Heart left ventricle (tissue), 16 donors: ENCODE measurements around the gene FAF1. TPM values are rescaled to one million over a fixed set of nuclear protein-coding genes. Genes with fewer than 3 reads are reported as not detected.

ENCODE experiments used
- ATAC-seq, 4 donors: fragments of 200-7000 bp; cut with Tn5 transposase; one replicate each; pipeline ENCODE4 v1.9.1; 2020 to 2022; ENCODE audit warnings: moderate library complexity in 4 of 4, mild to moderate bottlenecking in 3 of 4, moderate number of reproducible peaks in 1 of 4
- DNase-seq, 5 donors: peaks; one replicate each; pipeline ENCODE4 v3.0.0-alpha.2; 2020
- H3K27ac ChIP-seq, 12 donors: fragments of 200-600 bp; sonication (generic) in 4 of 12; one replicate each; pipeline versions ENCODE4 v1.5.0 to v1.8.0; 2016 to 2022; ENCODE audit warnings: mild to moderate bottlenecking in 2 of 12
- H3K27me3 ChIP-seq, 9 donors: fragments of 200-600 bp; sonication (generic) in 2 of 9; one replicate each; pipeline versions ENCODE4 v1.5.1 to v1.8.0; 2016 to 2022; ENCODE audit warnings: mild to moderate bottlenecking in 3 of 9
- H3K36me3 ChIP-seq, 9 donors: fragments of 200-600 bp; sonication (generic) in 2 of 9; one replicate each; pipeline versions ENCODE4 v1.5.0 to v1.8.0; 2018 to 2022; ENCODE audit warnings: mild to moderate bottlenecking in 2 of 9
- H3K4me1 ChIP-seq, 12 donors: fragments of 200-600 bp; sonication (generic) in 4 of 12; one replicate each; pipeline versions ENCODE4 v1.5.0 to v1.8.0; 2016 to 2022; ENCODE audit warnings: mild to moderate bottlenecking in 3 of 12
- H3K4me3 ChIP-seq, 12 donors: fragments of 200-600 bp; sonication (generic) in 4 of 12; one replicate each; pipeline versions ENCODE4 v1.5.0 to v1.8.0; 2017 to 2022; ENCODE audit warnings: mild to moderate bottlenecking in 9 of 12, moderate library complexity in 4 of 12
- H3K9me3 ChIP-seq, 12 donors: fragments of 200-600 bp; sonication (generic) in 4 of 12; one replicate each; pipeline versions ENCODE4 v1.5.0 to v1.8.0; 2016 to 2022; ENCODE audit warnings: mild to moderate bottlenecking in 1 of 12
- POLR2A ChIP-seq, 2 donors: fragments of 450-650 bp; IDR thresholded peaks; one replicate each; pipeline ENCODE4 v1.6.1; 2017; ENCODE audit warnings: antibody characterized with exemption in 2 of 2, mild to moderate bottlenecking in 2 of 2, moderate library complexity in 2 of 2
- WGBS, 4 donors: extraction: QIAGEN DNeasy Blood & Tissue Kit in 2 of 4; methylation state at CpG; one replicate each; pipeline versions ENCODE4 v1.1.5 to v1.1.7; 2013 to 2018; 5-methylcytosine and 5-hydroxymethylcytosine counted together
- intact Hi-C, 10 donors: fragments of 100-400 bp; cut with DNase I; formaldehyde crosslinking; loops; one replicate each; pipeline versions ENCODE4 v1.11.1 to v1.14.2; 2022
- polyA plus RNA-seq, 2 donors: library from polyadenylated mRNA; stranded (reverse); fragments of 200-250 nt; gene quantifications; one replicate each; pipeline ENCODE4 v1.2.3, GENCODE V29; 2013
- total RNA-seq, 9 donors: library from RNA; depleted of rRNA in 2 of 9; stranded (reverse); fragments of >200 nt in 2 of 9; fragmentation: NEBNext Ultra II Directional in 3 of 9; extraction: Animal tissue kit (Norgen Biotek cat#: 25700) in 3 of 9; gene quantifications; one replicate each; pipeline versions ENCODE4 v1.1.0 to v1.2.4, GENCODE V29; 2016 to 2023
- TF ChIP-seq, protein P1 (sequence below), 12 donors: fragments of 200-600 bp; sonication (generic) in 4 of 12; IDR thresholded peaks; one replicate each; pipeline versions ENCODE4 v1.5.0 to v1.8.0; 2018 to 2022; ENCODE audit warnings: antibody characterized with exemption in 12 of 12, mild to moderate bottlenecking in 5 of 12
- donor health status: ischemic (EF 13 %, LVEDD 7.1; RV severe dilation, severe dysfunction).
- donor health status: healthy with polysubstance abuse.
- donor health status: DM: no; HTN: yes; CAD: no.
- donor health status: DM: no; HTN: no; CAD: no.
- donor health status: ischemic (EF 25% LVEDD 6.9; RV normal size, moderate dysfunction).
- donor health status: ischemic (EF 25% LVEDD 5.7; RV mildly dilated, moderate dysfunction).
- donor health status: healthy.
- donor health status: DM: yes; HTN: yes; CAD: no.
- donor health status: ischemic (EF 35%, LVEDD 5.7; RV mildly dilated, moderate dysfunction).
- donor health status: nonischemic (EF 11% LVEDD 7.7; RV severe dilation, severe dysfunction).
- donor health status: DM: yes; HTN: yes; CAD: no.
- donor health status: PGD.
- donor health status: ischemic (EF 29% LVEDD 5.4; RV normal size, mild dysfunction).
- donor health status: nonischemic (EF 23%, LVEDD 6.1; RV moderate dilation, normal function).

FAF1 gene
- total and polyA plus RNA-seq, 11 donors = 41.0 to 112 (median 81.3) TPM

DNA sequence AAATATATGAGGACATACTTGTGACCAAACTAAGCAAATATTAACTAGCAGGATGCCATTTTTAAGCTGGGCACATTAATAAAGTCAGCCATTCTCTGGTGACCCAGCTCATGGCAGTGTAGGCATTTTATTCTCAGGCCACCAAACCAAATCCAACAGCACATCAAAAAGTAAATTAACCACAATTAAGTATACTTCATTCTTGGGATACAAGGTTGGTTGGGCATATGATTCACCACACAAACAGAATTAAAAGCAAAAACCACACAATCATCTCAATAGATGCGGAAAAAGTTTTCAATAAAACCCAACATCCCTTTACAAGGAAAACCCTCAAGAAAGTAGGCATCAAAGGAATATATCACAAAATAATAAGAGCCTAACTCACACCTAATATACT lies 101.3 kb downstream of the FAF1 start:
- WGBS, 4 donors = 97 to 100% (median 100%) methylated on average over 1 of the region's 1 CpG
- Histone ChIP-seq H3K9me3 (peaks cover 0 to 42% (median 13%) of the 10 kb centered on the region in 12 donors), H3K27me3 (no peaks in the 10 kb centered on the region), H3K4me3 (no peak overlapping the region), H3K4me1 (no peaks in the 10 kb centered on the region), H3K27ac (no peak overlapping the region), H3K36me3 (no peaks in the 10 kb centered on the region)
- no peak for TF ChIP-seq POLR2A (IDR thresholded peaks at IDR 0.05)
- TF ChIP-seq, protein P1, sequence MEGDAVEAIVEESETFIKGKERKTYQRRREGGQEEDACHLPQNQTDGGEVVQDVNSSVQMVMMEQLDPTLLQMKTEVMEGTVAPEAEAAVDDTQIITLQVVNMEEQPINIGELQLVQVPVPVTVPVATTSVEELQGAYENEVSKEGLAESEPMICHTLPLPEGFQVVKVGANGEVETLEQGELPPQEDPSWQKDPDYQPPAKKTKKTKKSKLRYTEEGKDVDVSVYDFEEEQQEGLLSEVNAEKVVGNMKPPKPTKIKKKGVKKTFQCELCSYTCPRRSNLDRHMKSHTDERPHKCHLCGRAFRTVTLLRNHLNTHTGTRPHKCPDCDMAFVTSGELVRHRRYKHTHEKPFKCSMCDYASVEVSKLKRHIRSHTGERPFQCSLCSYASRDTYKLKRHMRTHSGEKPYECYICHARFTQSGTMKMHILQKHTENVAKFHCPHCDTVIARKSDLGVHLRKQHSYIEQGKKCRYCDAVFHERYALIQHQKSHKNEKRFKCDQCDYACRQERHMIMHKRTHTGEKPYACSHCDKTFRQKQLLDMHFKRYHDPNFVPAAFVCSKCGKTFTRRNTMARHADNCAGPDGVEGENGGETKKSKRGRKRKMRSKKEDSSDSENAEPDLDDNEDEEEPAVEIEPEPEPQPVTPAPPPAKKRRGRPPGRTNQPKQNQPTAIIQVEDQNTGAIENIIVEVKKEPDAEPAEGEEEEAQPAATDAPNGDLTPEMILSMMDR (IDR thresholded peaks at IDR 0.05) = no peak
- intact Hi-C loops = no loop called here
- DNase-seq = no peak
- ATAC-seq = no peak

DNA sequence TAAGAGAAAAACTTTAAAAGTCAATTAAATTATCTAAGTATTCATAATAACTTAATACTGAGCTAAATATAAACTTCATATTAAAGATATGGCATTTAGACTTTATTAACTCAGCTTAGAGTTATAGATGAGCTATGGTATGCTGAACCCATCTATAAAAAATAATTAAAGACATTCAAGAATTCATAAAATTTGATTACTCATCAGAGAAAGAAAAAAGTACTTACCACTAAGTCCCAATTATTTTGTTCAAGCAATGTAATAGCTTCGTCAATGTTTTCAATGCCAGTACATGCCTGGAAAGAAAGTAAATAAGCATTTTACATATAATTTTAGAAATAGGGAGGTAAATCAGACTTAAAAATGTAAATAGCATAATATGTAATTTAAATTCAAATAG lies 102.4 kb downstream of the FAF1 start:
- intact Hi-C loops = no loop called here
- no peak for ATAC-seq
- no peaks in the 10 kb centered on the region for H3K36me3 ChIP-seq

DNA sequence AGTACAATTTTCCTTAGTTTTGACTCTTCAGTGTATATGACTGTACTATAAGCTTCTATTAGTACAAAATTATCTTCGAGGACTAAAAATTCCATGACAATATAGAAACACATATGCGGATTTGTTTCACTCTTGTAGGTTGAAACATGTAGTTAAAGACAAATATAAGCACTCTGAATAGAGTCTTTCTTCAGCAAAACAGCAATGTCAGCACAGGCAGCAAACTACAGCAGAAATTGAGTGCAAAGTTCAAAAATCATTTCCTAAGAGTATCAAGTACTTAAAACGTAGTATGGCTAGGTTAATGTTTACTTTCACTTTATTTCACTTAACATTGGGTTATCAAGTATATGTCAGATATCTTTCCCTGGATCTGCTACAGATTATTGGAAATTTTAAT lies 106.7 kb downstream of the FAF1 start:
- no peaks in the 10 kb centered on the region for H3K27me3 ChIP-seq
- ATAC-seq (no peak), DNase-seq (no peak)
- WGBS, 4 donors = 79 to 85% (median 82%) methylated on average over 3 of the region's 3 CpGs
- H3K4me1 ChIP-seq = peaks cover 0 to 8% (median 0%) of the 10 kb centered on the region in 12 donors
- H3K9me3 ChIP-seq = peaks cover 0 to 5% (median 0%) of the 10 kb centered on the region in 12 donors
- H3K27ac ChIP-seq = no peak overlapping the region
- H3K36me3 ChIP-seq = no peaks in the 10 kb centered on the region
- TF ChIP-seq, protein P1 (IDR thresholded peaks at IDR 0.05) = no peak
- no peak for TF ChIP-seq POLR2A (IDR thresholded peaks at IDR 0.05)
- intact Hi-C loops = no loop called here
- H3K4me3 ChIP-seq = no peak overlapping the region

More for the DNA sequence above, 102.4 kb downstream of the FAF1 start:
- H3K27ac ChIP-seq = no peak overlapping the region
- peaks cover 0 to 34% (median 13%) of the 10 kb centered on the region in 12 donors for H3K9me3 ChIP-seq
- 96 to 99% (median 98%) methylated on average over 1 of the region's 1 CpG for WGBS, 4 donors
- no peaks in the 10 kb centered on the region for H3K27me3 ChIP-seq
- TF ChIP-seq, protein P1 (IDR thresholded peaks at IDR 0.05) = no peak
- no peak for TF ChIP-seq POLR2A (IDR thresholded peaks at IDR 0.05)
- H3K4me1 ChIP-seq = peaks cover 0 to 7% (median 0%) of the 10 kb centered on the region in 12 donors
- DNase-seq = no peak
- no peak overlapping the region for H3K4me3 ChIP-seq

DNA sequence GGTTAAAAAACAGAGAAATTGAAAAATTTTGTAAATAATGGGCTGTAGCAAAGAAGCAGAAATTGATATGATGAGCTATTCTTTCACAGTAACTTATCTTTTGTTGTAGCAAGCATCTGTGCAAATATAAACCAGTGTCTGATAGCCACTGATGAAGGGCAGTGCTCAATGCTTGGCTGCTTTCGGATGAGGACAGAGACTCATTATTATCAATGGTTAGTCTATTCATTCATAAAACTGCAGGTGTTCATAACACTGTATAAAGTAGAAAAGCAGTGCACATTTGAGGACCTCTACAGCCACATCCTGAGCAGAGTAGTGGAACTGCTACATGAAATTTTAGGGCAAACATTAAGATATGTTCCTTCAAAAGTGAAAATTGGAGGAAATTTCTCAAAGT lies 107.2 kb downstream of the FAF1 start:
- Histone ChIP-seq H3K9me3 (peaks cover 0 to 9% (median 0%) of the 10 kb centered on the region in 12 donors), H3K27me3 (no peaks in the 10 kb centered on the region), H3K27ac (no peak overlapping the region), H3K4me3 (no peak overlapping the region), H3K4me1 (peaks cover 0 to 8% (median 0%) of the 10 kb centered on the region in 12 donors), H3K36me3 (no peaks in the 10 kb centered on the region)
- ATAC-seq = no peak
- intact Hi-C loops = no loop called here
- no peak for DNase-seq
- TF ChIP-seq, protein P1 (IDR thresholded peaks at IDR 0.05) = no peak
- TF ChIP-seq POLR2A (IDR thresholded peaks at IDR 0.05) = no peak
- WGBS, 4 donors = 73 to 91% (median 83%) methylated on average over 1 of the region's 1 CpG
